K562 (cell line): ENCODE data around the gene NTM. TPM values are rescaled to one million over a fixed set of nuclear protein-coding genes. Genes with fewer than 3 reads are reported as not detected.

Experiments used
- CHD1 ChIP-seq: fragments of 200-600 bp; sonication (generic); IDR thresholded peaks from one replicate; pipeline ENCODE4 v1.6.1; 2012; ENCODE audit warnings: mild to moderate bottlenecking, moderate library complexity, low read length, inconsistent platforms
- KAT2B ChIP-seq: IDR thresholded peaks from one replicate; pipeline ENCODE4 v1.6.1; 2012; ENCODE audit warnings: low read depth, mild to moderate bottlenecking, control low read depth, inconsistent platforms, low read length, moderate library complexity
- PPARD ChIP-seq: fragments of 250-450 bp; sonication (Bioruptor Pico); IDR thresholded peaks from 2 replicates; pipeline ENCODE4 v1.8.0; 2022; ENCODE audit warnings: inconsistent platforms, mild to moderate bottlenecking, moderate library complexity
- SLC30A9 ChIP-seq: fragments of 250-450 bp; sonication (Bioruptor Pico); IDR thresholded peaks from 2 replicates; pipeline ENCODE4 v1.8.0; 2022; ENCODE audit warnings: mild to moderate bottlenecking, moderate library complexity
- TAF7 ChIP-seq: fragments of 450-650 bp; IDR thresholded peaks from 2 replicates; pipeline ENCODE4 v1.6.1; 2016; ENCODE audit warnings: missing genetic modification characterization, missing compliant biosample characterization
- ZBTB40 ChIP-seq, 2 experiments: fragments of 450-650 bp in 1 of 2; sonication (generic) in 1 of 2; formaldehyde crosslinking in 1 of 2; IDR thresholded peaks; 2 replicates each; pipeline versions ENCODE4 v1.7.1 to v1.9.0; 2016 to 2022; ENCODE audit warnings: inconsistent platforms in 1 of 2, mild to moderate bottlenecking in 1 of 2, missing genetic modification reagents in 1 of 2
- ZNF143 ChIP-seq: sonication (generic); formaldehyde crosslinking; IDR thresholded peaks from 2 replicates; pipeline ENCODE4 v1.9.0; 2022; ENCODE audit warnings: mild to moderate bottlenecking, missing genetic modification reagents
- polyA plus RNA-seq, 8 experiments: library from polyadenylated mRNA; depleted of rRNA in 4 of 8; stranded (reverse) in 5 of 8; unstranded in 3 of 8; fragments of >200 nt; fragmentation: Nextera tagmentation in 2 of 8; fragmentation: Illumina TruSeq in 1 of 8; extraction: Ambion mirVana in 2 of 8; extraction: Trizol in 1 of 8; gene quantifications; 2 replicates each; pipeline versions ENCODE4 v1.2.1 to v1.2.3, GENCODE V29; 2011 to 2014; ENCODE audit warnings: inconsistent platforms in 1 of 8, missing spikeins in 1 of 8
- total RNA-seq, 7 experiments: library from RNA; depleted of rRNA in 6 of 7; stranded (reverse); fragments of >200 nt in 6 of 7; fragmentation: Illumina TruSeq in 2 of 7; extraction: Trizol in 2 of 7; gene quantifications; 2 replicates each; pipeline versions ENCODE4 v1.2.1 to v1.2.3, GENCODE V29; 2011 to 2021; ENCODE audit warnings: low replicate concordance in 1 of 7
- TF ChIP-seq, protein P1 (sequence below): fragments of 250-450 bp; sonication (Bioruptor Pico); IDR thresholded peaks from 2 replicates; pipeline ENCODE4 v1.5.0; 2020; ENCODE audit warnings: mild to moderate bottlenecking
- TF ChIP-seq, protein P2 (sequence below): fragments of 250-450 bp; sonication (Bioruptor Pico); IDR thresholded peaks from 2 replicates; pipeline ENCODE4 v1.8.0; 2021; ENCODE audit warnings: mild to moderate bottlenecking, moderate library complexity
- TF ChIP-seq, protein P3 (sequence below): fragments of 250-450 bp; sonication (Bioruptor Pico); IDR thresholded peaks from 2 replicates; pipeline ENCODE4 v1.5.0; 2021

Gene NTM
- total and polyA plus RNA-seq, 9 of the 15 experiments (the other 6 are each of a cell fraction or from before 2014, with no cell fraction given): not detected

DNA sequence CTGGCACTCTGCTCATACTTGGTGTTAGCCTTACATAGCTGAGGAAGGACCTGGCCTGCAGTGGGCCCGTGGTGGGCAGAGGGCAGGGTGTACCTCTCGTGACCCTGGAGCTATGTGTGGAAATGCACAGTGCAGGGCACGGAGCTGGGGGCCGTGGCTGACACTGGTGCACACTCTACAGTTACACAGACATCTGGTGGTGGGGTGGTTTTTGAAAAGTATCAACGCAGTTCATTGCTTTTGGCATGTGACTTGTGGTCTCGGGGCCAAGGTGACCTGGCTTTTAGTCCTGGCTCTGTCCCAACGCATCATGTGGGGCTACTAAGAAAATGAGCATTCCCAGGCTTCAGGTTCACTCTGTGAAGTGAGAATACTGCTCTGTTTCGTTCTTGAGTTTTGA, 553.6 kb downstream of the NTM start (continued):
- TF ChIP-seq ZBTB40 (IDR thresholded peaks at IDR 0.05): no peak
- no peak for TF ChIP-seq ZBTB40 (CRISPR knock-in tag; IDR thresholded peaks at IDR 0.05)
- no peak for TF ChIP-seq SLC30A9 (CRISPR knock-in tag)
- TF ChIP-seq, protein P1, sequence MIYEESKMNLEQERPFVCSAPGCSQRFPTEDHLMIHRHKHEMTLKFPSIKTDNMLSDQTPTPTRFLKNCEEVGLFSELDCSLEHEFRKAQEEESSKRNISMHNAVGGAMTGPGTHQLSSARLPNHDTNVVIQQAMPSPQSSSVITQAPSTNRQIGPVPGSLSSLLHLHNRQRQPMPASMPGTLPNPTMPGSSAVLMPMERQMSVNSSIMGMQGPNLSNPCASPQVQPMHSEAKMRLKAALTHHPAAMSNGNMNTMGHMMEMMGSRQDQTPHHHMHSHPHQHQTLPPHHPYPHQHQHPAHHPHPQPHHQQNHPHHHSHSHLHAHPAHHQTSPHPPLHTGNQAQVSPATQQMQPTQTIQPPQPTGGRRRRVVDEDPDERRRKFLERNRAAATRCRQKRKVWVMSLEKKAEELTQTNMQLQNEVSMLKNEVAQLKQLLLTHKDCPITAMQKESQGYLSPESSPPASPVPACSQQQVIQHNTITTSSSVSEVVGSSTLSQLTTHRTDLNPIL (CRISPR knock-in tag): no peak
- TF ChIP-seq, protein P2, sequence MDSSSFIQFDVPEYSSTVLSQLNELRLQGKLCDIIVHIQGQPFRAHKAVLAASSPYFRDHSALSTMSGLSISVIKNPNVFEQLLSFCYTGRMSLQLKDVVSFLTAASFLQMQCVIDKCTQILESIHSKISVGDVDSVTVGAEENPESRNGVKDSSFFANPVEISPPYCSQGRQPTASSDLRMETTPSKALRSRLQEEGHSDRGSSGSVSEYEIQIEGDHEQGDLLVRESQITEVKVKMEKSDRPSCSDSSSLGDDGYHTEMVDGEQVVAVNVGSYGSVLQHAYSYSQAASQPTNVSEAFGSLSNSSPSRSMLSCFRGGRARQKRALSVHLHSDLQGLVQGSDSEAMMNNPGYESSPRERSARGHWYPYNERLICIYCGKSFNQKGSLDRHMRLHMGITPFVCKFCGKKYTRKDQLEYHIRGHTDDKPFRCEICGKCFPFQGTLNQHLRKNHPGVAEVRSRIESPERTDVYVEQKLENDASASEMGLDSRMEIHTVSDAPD (CRISPR knock-in tag): no peak
- no peak for TF ChIP-seq TAF7 (tag)
- no peak for TF ChIP-seq PPARD (CRISPR knock-in tag)
- no peak for TF ChIP-seq ZNF143 (CRISPR knock-in tag)
- no peak for TF ChIP-seq KAT2B
- no peak for TF ChIP-seq CHD1
- TF ChIP-seq, protein P3, sequence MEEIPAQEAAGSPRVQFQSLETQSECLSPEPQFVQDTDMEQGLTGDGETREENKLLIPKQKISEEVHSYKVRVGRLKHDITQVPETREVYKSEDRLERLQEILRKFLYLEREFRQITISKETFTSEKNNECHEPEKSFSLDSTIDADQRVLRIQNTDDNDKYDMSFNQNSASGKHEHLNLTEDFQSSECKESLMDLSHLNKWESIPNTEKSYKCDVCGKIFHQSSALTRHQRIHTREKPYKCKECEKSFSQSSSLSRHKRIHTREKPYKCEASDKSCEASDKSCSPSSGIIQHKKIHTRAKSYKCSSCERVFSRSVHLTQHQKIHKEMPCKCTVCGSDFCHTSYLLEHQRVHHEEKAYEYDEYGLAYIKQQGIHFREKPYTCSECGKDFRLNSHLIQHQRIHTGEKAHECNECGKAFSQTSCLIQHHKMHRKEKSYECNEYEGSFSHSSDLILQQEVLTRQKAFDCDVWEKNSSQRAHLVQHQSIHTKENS: no peak
